Activated gamma-delta T cell treated with Interleukin-2 at 50 U/mL for 16 hours (primary cell): Measurements from ENCODE around the gene HTT-AS.

Experiments
- DNase-seq: peaks from one replicate; pipeline ENCODE4 v3.0.0-alpha.2; 2020

The HTT-AS gene

GRCh38 chr4:3047464-3048286 lies 26.7 kb downstream of the HTT-AS start:
- DNase-seq: peak; percentile 54

GRCh38 chr4:3046623-3047022 lies 27.7 kb downstream of the HTT-AS start:
- no peak for DNase-seq

GRCh38 chr4:3046162-3046561 lies 28.2 kb downstream of the HTT-AS start:
- DNase-seq: no peak

- peak; percentile 67 for DNase-seq
Observed at GRCh38 chr4:3044870-3045819, 29.2 kb downstream of the HTT-AS start.

GRCh38 chr4:3043282-3044020 lies 30.9 kb downstream of the HTT-AS start:
- DNase-seq: no peak

- DNase-seq: no peak
Observed at GRCh38 chr4:3042226-3042625, 32.1 kb downstream of the HTT-AS start.

GRCh38 chr4:3041192-3042142 lies 32.9 kb downstream of the HTT-AS start:
- DNase-seq: peak; percentile 29

GRCh38 chr4:3040452-3041191 lies 33.7 kb downstream of the HTT-AS start:
- no peak for DNase-seq

GRCh38 chr4:3039706-3040366 lies 34.5 kb downstream of the HTT-AS start:
- DNase-seq: no peak

- DNase-seq: no peak
Observed at GRCh38 chr4:3037957-3038461, 36.3 kb downstream of the HTT-AS start.

- no peak for DNase-seq
Observed at GRCh38 chr4:3036131-3036952, 38.0 kb downstream of the HTT-AS start.

- DNase-seq: no peak
Observed at GRCh38 chr4:3035674-3036073, 38.7 kb downstream of the HTT-AS start.

GRCh38 chr4:3035249-3035648 lies 39.1 kb downstream of the HTT-AS start:
- no peak for DNase-seq

GRCh38 chr4:3034231-3034630 lies 40.1 kb downstream of the HTT-AS start:
- DNase-seq: no peak

- no peak for DNase-seq
Observed at GRCh38 chr4:3031357-3032082, 42.8 kb downstream of the HTT-AS start.

GRCh38 chr4:3030566-3031356 lies 43.6 kb downstream of the HTT-AS start:
- DNase-seq: no peak

GRCh38 chr4:3029464-3029863 lies 44.9 kb downstream of the HTT-AS start:
- DNase-seq: no peak

- no peak for DNase-seq
Observed at GRCh38 chr4:3026540-3026939, 47.8 kb downstream of the HTT-AS start.
